HEK293 (cell line): ENCODE measurements around the gene ITGA2.

Source experiments
- CTCF ChIA-PET: fragments of 350-600 bp; formaldehyde crosslinking; extraction: SDS; loops from one replicate; lab custom pipeline; 2021; ENCODE audit warnings: antibody characterized with exemption; lab: Yijun Ruan, JAX
- POLR2A ChIA-PET: fragments of 300-600 bp; formaldehyde crosslinking; extraction: SDS; loops from one replicate; lab custom pipeline; 2020; ENCODE audit warnings: antibody characterized with exemption, inconsistent platforms; lab: Yijun Ruan, JAX
- H3K27ac ChIP-seq: fragments of 200-500 bp; sonication (Bioruptor generic); 2 replicates; pipeline ENCODE4 v1.5.1; 2014; ENCODE audit warnings: low read depth, low read length, control low read depth, inconsistent platforms; ENCODE audit errors: extremely low read depth
- H3K36me3 ChIP-seq, 2 experiments: fragments of 200-500 bp in 1 of 2; sonication (Bioruptor generic) in 1 of 2; 1 replicate in 1 of 2; 2 replicates in 1 of 2; pipeline ENCODE4 v1.5.1; 2014 to 2017; ENCODE audit warnings: inconsistent platforms in 2 of 2, low read length in 2 of 2; ENCODE audit not compliant: control insufficient read depth in 2 of 2, insufficient read depth in 1 of 2
- H3K4me1 ChIP-seq: fragments of 200-500 bp; sonication (Bioruptor generic); 2 replicates; pipeline ENCODE4 v1.5.1; 2014; ENCODE audit warnings: mild to moderate bottlenecking, low read length, inconsistent platforms; ENCODE audit not compliant: control insufficient read depth, insufficient read depth
- H3K4me3 ChIP-seq: 2 replicates; pipeline ENCODE4 v1.5.1; 2011; ENCODE audit warnings: low read depth, mild to moderate bottlenecking, control low read depth, low read length, moderate library complexity
- H3K9me3 ChIP-seq: fragments of 200-500 bp; sonication (Bioruptor generic); 2 replicates; pipeline ENCODE4 v1.5.1; 2014; ENCODE audit warnings: low read depth, low read length, inconsistent platforms; ENCODE audit not compliant: control insufficient read depth, insufficient read depth
- BCL11B ChIP-seq: fragments of 450-650 bp; formaldehyde crosslinking; IDR thresholded peaks from 2 replicates; pipeline ENCODE4 v1.5.1; 2016; ENCODE audit warnings: low read depth, missing biosample characterization, missing genetic modification characterization
- HOXA7 ChIP-seq: sonication (generic); formaldehyde crosslinking; IDR thresholded peaks from 2 replicates; pipeline ENCODE4 v1.8.1; 2022; ENCODE audit warnings: missing genetic modification reagents, borderline replicate concordance
- REPIN1 ChIP-seq: fragments of 450-650 bp; formaldehyde crosslinking; IDR thresholded peaks from 2 replicates; pipeline ENCODE4 v1.5.1; 2017; ENCODE audit warnings: missing biosample characterization, missing genetic modification characterization, low read depth
- SP2 ChIP-seq: fragments of 450-650 bp; formaldehyde crosslinking; IDR thresholded peaks from 2 replicates; pipeline ENCODE4 v1.5.1; 2016; ENCODE audit warnings: missing biosample characterization, missing genetic modification characterization
- SP7 ChIP-seq: fragments of 450-650 bp; formaldehyde crosslinking; IDR thresholded peaks from 2 replicates; pipeline ENCODE4 v1.5.1; 2016; ENCODE audit warnings: missing biosample characterization, missing genetic modification characterization
- ZFHX2 ChIP-seq: fragments of 450-650 bp; formaldehyde crosslinking; conservative IDR thresholded peaks from 2 replicates; pipeline ENCODE4 v1.5.1; 2016; ENCODE audit warnings: missing biosample characterization, missing genetic modification characterization
- ZFP3 ChIP-seq: fragments of 450-650 bp; formaldehyde crosslinking; IDR thresholded peaks from 2 replicates; pipeline ENCODE4 v1.5.1; 2016; ENCODE audit warnings: low read depth, missing biosample characterization, missing genetic modification characterization
- ZNF211 ChIP-seq: fragments of 450-650 bp; formaldehyde crosslinking; IDR thresholded peaks from 2 replicates; pipeline ENCODE4 v1.5.1; 2016; ENCODE audit warnings: low read depth, missing biosample characterization, missing genetic modification characterization
- ZNF335 ChIP-seq: fragments of 450-650 bp; formaldehyde crosslinking; conservative IDR thresholded peaks from 2 replicates; pipeline ENCODE4 v1.5.1; 2016; ENCODE audit warnings: missing biosample characterization, missing genetic modification characterization
- ZNF391 ChIP-seq: fragments of 450-650 bp; formaldehyde crosslinking; IDR thresholded peaks from 2 replicates; pipeline ENCODE4 v1.5.1; 2016; ENCODE audit warnings: low read depth, missing biosample characterization, missing genetic modification characterization, borderline replicate concordance
- ZNF423 ChIP-seq: fragments of 450-650 bp; formaldehyde crosslinking; IDR thresholded peaks from 2 replicates; pipeline ENCODE4 v1.5.1; 2016; ENCODE audit warnings: missing biosample characterization, missing genetic modification characterization
- ZNF555 ChIP-seq: fragments of 450-650 bp; formaldehyde crosslinking; conservative IDR thresholded peaks from 2 replicates; pipeline ENCODE4 v1.5.1; 2017; ENCODE audit warnings: missing biosample characterization, mild to moderate bottlenecking, missing genetic modification characterization, inconsistent platforms
- ZNF610 ChIP-seq: fragments of 450-650 bp; formaldehyde crosslinking; IDR thresholded peaks from 2 replicates; pipeline ENCODE4 v1.5.1; 2016; ENCODE audit warnings: missing biosample characterization, missing genetic modification characterization, borderline replicate concordance
- ZNF626 ChIP-seq: fragments of 450-650 bp; sonication (Bioruptor Pico); formaldehyde crosslinking; IDR thresholded peaks from 2 replicates; pipeline ENCODE4 v1.5.1; 2018; ENCODE audit warnings: missing biosample characterization, missing genetic modification characterization, inconsistent platforms
- ZSCAN23 ChIP-seq: fragments of 450-650 bp; formaldehyde crosslinking; IDR thresholded peaks from 2 replicates; pipeline ENCODE4 v1.5.1; 2016; ENCODE audit warnings: missing biosample characterization, missing genetic modification characterization
- TF ChIP-seq, protein P1 (sequence below): fragments of 450-650 bp; formaldehyde crosslinking; IDR thresholded peaks from 2 replicates; pipeline ENCODE4 v1.5.1; 2017; ENCODE audit warnings: missing biosample characterization, missing genetic modification characterization
- TF ChIP-seq, protein P2 (sequence below): fragments of 450-650 bp; formaldehyde crosslinking; IDR thresholded peaks from 2 replicates; pipeline ENCODE4 v1.5.1; 2016; ENCODE audit warnings: missing biosample characterization, missing genetic modification characterization
- TF ChIP-seq, protein P3 (sequence below): fragments of 450-650 bp; formaldehyde crosslinking; conservative IDR thresholded peaks from 2 replicates; pipeline ENCODE4 v1.5.1; 2016; ENCODE audit warnings: low read depth, missing biosample characterization, missing genetic modification characterization
- TF ChIP-seq, protein P4 (sequence below): fragments of 450-650 bp; formaldehyde crosslinking; IDR thresholded peaks from 2 replicates; pipeline ENCODE4 v1.5.1; 2016; ENCODE audit warnings: missing biosample characterization, missing genetic modification characterization
- TF ChIP-seq, protein P5 (sequence below): fragments of 450-650 bp; formaldehyde crosslinking; IDR thresholded peaks from 2 replicates; pipeline ENCODE4 v1.5.1; 2016; ENCODE audit warnings: missing biosample characterization, missing genetic modification characterization, low read depth
- TF ChIP-seq, protein P6 (sequence below): fragments of 450-650 bp; formaldehyde crosslinking; IDR thresholded peaks from 2 replicates; pipeline ENCODE4 v1.5.1; 2016; ENCODE audit warnings: missing biosample characterization, missing genetic modification characterization
- TF ChIP-seq, protein P7 (sequence below): fragments of 450-650 bp; formaldehyde crosslinking; IDR thresholded peaks from 2 replicates; pipeline ENCODE4 v1.5.1; 2016; ENCODE audit warnings: missing biosample characterization, missing genetic modification characterization

The ITGA2 gene

DNA sequence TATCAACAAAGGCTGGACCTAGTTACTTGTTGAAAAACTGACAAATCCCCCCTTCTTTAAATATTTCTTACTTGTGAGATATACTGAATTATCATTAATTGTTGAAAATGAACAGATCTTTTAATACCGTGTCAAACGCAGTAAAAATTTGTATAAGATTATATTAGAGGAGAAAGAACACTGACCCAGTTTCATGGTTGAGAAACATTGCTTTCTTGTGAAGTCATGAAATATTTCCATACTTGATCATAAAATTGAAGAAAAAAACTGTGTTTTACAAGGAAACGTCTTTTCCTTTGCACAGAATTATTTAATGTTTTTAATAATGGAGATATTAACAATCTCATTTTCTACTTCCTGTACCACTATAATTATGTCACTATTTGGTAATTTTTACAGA, 74.6 kb downstream of the ITGA2 start (continued):
- TF ChIP-seq ZFHX2 (no peak), ZSCAN23 (tag by site-specific recombination) (no peak), ZNF555 (tag by site-specific recombination) (no peak), ZFP3 (tag by site-specific recombination) (no peak), ZNF423 (tag by site-specific recombination) (no peak)

DNA sequence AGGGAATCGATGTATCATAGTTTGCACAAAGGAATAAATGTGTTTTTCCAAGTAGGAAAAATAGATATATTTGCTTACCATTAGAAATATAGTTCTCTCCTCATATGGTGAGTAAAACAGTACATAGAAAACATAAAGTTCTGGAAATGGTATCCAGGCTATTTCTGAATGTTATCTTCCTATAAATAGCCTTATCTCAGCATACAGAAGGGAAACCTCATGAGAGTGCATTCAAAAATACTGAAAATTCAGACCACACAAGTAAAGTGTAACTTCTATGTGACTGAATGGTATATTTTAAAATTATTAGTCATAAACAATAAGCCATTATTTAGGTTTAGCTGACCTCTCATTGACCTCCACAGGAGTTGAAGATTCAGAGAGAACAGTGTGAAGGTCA, 76.9 kb downstream of the ITGA2 start:
- TF ChIP-seq REPIN1 (tag by site-specific recombination): no peak
- TF ChIP-seq, protein P1, sequence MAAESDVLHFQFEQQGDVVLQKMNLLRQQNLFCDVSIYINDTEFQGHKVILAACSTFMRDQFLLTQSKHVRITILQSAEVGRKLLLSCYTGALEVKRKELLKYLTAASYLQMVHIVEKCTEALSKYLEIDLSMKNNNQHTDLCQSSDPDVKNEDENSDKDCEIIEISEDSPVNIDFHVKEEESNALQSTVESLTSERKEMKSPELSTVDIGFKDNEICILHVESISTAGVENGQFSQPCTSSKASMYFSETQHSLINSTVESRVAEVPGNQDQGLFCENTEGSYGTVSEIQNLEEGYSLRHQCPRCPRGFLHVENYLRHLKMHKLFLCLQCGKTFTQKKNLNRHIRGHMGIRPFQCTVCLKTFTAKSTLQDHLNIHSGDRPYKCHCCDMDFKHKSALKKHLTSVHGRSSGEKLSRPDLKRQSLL (tag by site-specific recombination): no peak
- no peak for TF ChIP-seq ZNF211
- no peak for TF ChIP-seq ZNF610 (tag by site-specific recombination)
- TF ChIP-seq SP2 (tag by site-specific recombination): no peak
- no peak for TF ChIP-seq ZNF391 (tag by site-specific recombination)
- CTCF ChIA-PET: no interaction called here
- H3K36me3 ChIP-seq: peaks cover 7 to 14% of the 10 kb centered on the region in 2 experiments; a peak in 2 of 3 replicates

DNA sequence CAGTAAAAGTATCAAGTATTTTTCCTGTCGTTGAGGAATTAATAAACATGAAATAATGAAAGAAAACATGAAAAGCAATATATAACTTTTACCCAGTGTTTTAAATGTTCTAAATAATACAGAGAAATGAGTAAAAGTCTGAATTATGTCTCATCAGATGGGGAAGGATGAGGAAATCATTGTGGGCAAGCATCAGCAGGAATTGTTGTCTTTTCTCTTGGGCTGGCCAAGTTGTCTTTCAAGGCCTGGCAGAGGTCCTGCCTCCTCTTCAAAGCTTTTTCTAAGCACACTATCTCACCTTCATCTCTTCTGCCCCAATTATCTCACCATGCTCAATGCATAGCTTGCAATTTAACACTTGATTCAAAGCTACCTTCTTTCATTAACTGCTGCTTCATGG, 78.5 kb downstream of the ITGA2 start:
- no peaks in the 10 kb centered on the region for H3K9me3 ChIP-seq
- H3K4me1 ChIP-seq: no peaks in the 10 kb centered on the region
- TF ChIP-seq BCL11B (tag by site-specific recombination): no peak
- TF ChIP-seq, protein P2, sequence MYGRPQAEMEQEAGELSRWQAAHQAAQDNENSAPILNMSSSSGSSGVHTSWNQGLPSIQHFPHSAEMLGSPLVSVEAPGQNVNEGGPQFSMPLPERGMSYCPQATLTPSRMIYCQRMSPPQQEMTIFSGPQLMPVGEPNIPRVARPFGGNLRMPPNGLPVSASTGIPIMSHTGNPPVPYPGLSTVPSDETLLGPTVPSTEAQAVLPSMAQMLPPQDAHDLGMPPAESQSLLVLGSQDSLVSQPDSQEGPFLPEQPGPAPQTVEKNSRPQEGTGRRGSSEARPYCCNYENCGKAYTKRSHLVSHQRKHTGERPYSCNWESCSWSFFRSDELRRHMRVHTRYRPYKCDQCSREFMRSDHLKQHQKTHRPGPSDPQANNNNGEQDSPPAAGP (tag by site-specific recombination): no peak
- TF ChIP-seq, protein P3, sequence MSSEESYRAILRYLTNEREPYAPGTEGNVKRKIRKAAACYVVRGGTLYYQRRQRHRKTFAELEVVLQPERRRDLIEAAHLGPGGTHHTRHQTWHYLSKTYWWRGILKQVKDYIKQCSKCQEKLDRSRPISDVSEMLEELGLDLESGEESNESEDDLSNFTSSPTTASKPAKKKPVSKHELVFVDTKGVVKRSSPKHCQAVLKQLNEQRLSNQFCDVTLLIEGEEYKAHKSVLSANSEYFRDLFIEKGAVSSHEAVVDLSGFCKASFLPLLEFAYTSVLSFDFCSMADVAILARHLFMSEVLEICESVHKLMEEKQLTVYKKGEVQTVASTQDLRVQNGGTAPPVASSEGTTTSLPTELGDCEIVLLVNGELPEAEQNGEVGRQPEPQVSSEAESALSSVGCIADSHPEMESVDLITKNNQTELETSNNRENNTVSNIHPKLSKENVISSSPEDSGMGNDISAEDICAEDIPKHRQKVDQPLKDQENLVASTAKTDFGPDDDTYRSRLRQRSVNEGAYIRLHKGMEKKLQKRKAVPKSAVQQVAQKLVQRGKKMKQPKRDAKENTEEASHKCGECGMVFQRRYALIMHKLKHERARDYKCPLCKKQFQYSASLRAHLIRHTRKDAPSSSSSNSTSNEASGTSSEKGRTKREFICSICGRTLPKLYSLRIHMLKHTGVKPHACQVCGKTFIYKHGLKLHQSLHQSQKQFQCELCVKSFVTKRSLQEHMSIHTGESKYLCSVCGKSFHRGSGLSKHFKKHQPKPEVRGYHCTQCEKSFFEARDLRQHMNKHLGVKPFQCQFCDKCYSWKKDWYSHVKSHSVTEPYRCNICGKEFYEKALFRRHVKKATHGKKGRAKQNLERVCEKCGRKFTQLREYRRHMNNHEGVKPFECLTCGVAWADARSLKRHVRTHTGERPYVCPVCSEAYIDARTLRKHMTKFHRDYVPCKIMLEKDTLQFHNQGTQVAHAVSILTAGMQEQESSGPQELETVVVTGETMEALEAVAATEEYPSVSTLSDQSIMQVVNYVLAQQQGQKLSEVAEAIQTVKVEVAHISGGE: no peak
- TF ChIP-seq, protein P4, sequence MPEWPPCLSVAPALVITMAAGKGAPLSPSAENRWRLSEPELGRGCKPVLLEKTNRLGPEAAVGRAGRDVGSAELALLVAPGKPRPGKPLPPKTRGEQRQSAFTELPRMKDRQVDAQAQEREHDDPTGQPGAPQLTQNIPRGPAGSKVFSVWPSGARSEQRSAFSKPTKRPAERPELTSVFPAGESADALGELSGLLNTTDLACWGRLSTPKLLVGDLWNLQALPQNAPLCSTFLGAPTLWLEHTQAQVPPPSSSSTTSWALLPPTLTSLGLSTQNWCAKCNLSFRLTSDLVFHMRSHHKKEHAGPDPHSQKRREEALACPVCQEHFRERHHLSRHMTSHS: no peak
- no peak for TF ChIP-seq ZNF626
- no peak for TF ChIP-seq ZSCAN23 (tag by site-specific recombination)
- TF ChIP-seq, protein P5, sequence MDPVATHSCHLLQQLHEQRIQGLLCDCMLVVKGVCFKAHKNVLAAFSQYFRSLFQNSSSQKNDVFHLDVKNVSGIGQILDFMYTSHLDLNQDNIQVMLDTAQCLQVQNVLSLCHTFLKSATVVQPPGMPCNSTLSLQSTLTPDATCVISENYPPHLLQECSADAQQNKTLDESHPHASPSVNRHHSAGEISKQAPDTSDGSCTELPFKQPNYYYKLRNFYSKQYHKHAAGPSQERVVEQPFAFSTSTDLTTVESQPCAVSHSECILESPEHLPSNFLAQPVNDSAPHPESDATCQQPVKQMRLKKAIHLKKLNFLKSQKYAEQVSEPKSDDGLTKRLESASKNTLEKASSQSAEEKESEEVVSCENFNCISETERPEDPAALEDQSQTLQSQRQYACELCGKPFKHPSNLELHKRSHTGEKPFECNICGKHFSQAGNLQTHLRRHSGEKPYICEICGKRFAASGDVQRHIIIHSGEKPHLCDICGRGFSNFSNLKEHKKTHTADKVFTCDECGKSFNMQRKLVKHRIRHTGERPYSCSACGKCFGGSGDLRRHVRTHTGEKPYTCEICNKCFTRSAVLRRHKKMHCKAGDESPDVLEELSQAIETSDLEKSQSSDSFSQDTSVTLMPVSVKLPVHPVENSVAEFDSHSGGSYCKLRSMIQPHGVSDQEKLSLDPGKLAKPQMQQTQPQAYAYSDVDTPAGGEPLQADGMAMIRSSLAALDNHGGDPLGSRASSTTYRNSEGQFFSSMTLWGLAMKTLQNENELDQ: no peak
- no peak for TF ChIP-seq HOXA7 (CRISPR knock-in tag)
- no peak for TF ChIP-seq ZNF335 (tag by site-specific recombination)
- TF ChIP-seq, protein P6, sequence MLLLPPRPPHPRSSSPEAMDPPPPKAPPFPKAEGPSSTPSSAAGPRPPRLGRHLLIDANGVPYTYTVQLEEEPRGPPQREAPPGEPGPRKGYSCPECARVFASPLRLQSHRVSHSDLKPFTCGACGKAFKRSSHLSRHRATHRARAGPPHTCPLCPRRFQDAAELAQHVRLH (tag by site-specific recombination): no peak
- TF ChIP-seq SP7: no peak
- TF ChIP-seq, protein P7, sequence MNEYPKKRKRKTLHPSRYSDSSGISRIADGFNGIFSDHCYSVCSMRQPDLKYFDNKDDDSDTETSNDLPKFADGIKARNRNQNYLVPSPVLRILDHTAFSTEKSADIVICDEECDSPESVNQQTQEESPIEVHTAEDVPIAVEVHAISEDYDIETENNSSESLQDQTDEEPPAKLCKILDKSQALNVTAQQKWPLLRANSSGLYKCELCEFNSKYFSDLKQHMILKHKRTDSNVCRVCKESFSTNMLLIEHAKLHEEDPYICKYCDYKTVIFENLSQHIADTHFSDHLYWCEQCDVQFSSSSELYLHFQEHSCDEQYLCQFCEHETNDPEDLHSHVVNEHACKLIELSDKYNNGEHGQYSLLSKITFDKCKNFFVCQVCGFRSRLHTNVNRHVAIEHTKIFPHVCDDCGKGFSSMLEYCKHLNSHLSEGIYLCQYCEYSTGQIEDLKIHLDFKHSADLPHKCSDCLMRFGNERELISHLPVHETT: no peak
- TF ChIP-seq, all 188 proteins: peak for 0
- no peak overlapping the region for H3K4me3 ChIP-seq
- peaks cover 12% of the 10 kb centered on the region in 2 experiments; a peak in 2 of 3 replicates for H3K36me3 ChIP-seq
- H3K27ac ChIP-seq: no peak overlapping the region
- ChIA-PET POLR2A (no interaction called here), CTCF (no interaction called here)

More for the DNA sequence above, 76.9 kb downstream of the ITGA2 start:
- no peak overlapping the region for H3K27ac ChIP-seq
- no peaks in the 10 kb centered on the region for H3K4me1 ChIP-seq
- H3K9me3 ChIP-seq: no peaks in the 10 kb centered on the region
- H3K4me3 ChIP-seq: no peak overlapping the region
- POLR2A ChIA-PET: no interaction called here
